ENCODE results near the gene ABCC1.
"Not testable (repeated sequence)": the region's sequence is repeated elsewhere in the genome, so short reads cannot be mapped to it uniquely, and the experiment has no call there.

ABCC1 gene

DNA sequence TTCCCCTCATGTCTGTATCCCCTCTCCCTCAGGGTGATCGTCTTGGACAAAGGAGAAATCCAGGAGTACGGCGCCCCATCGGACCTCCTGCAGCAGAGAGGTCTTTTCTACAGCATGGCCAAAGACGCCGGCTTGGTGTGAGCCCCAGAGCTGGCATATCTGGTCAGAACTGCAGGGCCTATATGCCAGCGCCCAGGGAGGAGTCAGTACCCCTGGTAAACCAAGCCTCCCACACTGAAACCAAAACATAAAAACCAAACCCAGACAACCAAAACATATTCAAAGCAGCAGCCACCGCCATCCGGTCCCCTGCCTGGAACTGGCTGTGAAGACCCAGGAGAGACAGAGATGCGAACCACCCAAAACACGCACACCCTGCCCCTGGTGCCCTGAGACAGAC lies 191.7 kb downstream of the ABCC1 start:
- DNase-seq (ENCODE audit: low read depth in 2 of 2), result no peak

DNA sequence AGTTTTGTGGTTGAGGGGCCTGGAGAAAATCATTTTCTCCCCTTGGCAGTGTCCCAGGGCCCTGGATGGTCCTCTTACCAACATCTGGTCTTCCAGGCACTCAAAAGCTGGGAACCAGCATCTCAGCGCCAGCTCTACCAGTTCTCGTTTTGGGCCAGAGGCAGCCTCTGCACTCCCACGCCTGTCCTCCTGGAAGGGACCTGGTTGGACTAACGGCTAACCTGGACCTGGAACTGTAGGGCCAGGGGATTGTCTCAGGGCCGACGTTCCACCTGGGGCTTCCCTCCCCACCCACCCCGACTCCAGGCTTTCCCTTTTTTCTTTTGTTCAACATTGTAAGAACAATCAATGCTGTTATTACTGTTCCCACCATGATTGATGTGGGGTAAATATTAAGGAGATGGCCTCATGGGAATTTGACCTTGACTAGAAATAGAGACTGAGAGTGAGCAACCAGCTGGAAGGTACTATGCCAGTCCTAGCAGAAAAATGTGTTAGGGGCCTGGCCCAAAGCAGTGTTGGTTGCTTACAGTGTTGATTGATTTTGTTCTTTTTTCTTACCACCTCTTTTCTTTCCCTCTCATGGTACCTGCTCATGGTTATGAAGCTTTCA lies 192.5 kb downstream of the ABCC1 start:
- DNase-seq (ENCODE audit: low read depth in 2 of 2), result no peak

- no peak for DNase-seq (ENCODE audit: low read depth in 2 of 2)
These were observed 193.8 kb downstream of the ABCC1 start for GRCh38 chr16:16143038-16143763.

DNA sequence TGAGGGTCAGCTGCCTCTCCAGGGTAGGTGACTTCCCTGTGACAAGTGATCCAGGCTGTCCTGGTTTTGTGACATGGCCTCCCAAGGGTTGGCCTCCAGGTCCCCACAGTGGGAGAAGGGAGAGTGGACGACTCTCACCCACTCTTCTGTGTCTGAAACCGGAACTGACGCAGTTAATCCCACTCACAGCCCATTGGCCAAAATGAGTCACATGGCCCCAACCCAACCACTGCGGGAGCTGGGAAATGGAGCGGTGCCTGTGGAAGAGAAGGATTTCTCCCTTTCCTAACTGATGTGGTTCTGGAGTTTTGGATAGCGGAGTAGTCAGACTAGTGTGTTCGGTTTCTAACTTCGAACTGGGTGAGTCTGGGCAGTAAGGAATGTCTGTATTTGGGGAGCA lies 194.5 kb downstream of the ABCC1 start:
- DNase-seq (ENCODE audit: low read depth in 2 of 2), result no peak

- no peak for DNase-seq (ENCODE audit: low read depth in 2 of 2)
These were observed 195.0 kb downstream of the ABCC1 start for GRCh38 chr16:16144416-16144815.

DNA sequence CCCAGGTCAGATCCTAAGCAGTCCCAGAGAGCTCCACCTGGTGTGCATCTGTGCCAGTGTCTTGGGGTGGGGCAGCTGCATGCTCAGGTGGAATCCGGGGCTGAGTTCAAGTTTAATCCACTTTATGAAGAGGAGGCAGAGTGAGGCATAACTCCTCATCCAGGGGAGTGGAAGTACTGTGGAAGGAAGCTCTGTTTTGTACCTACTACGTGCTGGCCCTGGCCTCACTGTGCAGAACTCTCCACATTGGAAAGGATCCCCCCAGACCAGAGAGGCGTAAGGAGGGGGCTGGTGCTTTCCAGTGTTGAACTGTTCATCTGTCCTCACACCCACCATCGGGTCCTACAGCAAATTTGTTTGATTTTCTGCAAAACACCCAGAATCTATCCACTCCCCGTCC lies 195.9 kb downstream of the ABCC1 start:
- DNase-seq (ENCODE audit: low read depth in 2 of 2), result no peak

- no peak for DNase-seq (ENCODE audit: low read depth in 2 of 2)
These were observed 197.2 kb downstream of the ABCC1 start for GRCh38 chr16:16146380-16147315.

GRCh38 chr16:16147316-16147999 lies 198.0 kb downstream of the ABCC1 start:
- no peak for DNase-seq (ENCODE audit: low read depth in 2 of 2)

DNA sequence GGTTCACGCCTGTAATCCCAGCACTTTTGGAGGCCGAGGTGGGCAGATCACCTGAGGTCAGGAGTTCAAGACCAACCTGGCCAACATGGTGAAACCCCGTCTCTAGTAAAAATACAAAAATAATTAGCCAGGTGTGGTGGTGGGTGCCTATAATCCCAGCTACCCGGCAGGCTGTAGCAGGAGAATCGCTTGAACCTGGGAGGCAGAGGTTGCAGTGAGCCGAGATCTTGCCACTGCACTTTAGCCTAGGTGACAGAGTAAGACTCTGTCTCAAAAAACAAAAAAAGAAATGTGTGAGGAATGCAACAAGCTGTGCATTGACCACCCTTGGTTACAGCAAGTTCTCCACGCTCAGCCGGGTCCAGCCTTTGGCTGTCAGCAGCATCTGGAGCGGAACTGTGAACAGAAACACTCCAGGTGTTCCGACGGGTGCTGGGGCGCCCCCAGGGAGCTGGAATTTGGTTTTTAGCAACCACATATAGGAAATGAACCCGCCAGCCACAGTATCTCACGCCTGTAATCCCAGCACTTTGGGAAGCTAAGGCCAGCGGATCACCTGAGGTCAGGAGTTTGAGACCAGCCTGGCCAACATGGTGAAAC lies 198.7 kb downstream of the ABCC1 start:
- not testable (repeated sequence) for DNase-seq (ENCODE audit: low read depth in 2 of 2)

GRCh38 chr16:16148755-16149154 lies 199.3 kb downstream of the ABCC1 start:
- DNase-seq (ENCODE audit: low read depth in 2 of 2), result no peak

DNA sequence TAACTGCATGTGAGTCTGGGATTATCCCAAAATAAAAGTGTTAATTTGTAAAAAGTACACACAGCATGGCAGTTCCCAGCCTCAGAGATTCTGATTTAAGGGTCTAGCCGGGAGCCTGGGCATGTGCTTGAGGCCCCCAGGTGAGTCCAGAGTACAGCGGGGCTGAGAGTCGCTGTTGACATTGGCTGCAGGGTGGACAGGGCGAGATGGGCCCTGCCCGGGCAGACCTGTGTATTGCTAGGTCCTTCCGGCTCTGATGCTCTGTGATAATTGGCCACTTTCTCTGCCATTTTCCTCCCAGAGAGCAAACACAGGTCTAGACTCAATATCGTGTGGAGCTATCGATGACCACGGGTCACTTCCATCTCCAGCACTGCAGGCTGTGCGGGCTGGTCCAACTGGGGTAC lies 200.3 kb downstream of the ABCC1 start:
- DNase-seq (ENCODE audit: low read depth in 2 of 2), result no peak

- no peak for DNase-seq (ENCODE audit: low read depth in 2 of 2)
These were observed 200.9 kb downstream of the ABCC1 start for GRCh38 chr16:16150117-16150877.

GRCh38 chr16:16150878-16151152 lies 201.4 kb downstream of the ABCC1 start:
- no peak for DNase-seq (ENCODE audit: low read depth in 2 of 2)

- DNase-seq (ENCODE audit: low read depth in 2 of 2), result no peak
These were observed 201.9 kb downstream of the ABCC1 start for GRCh38 chr16:16151315-16151714.

DNA sequence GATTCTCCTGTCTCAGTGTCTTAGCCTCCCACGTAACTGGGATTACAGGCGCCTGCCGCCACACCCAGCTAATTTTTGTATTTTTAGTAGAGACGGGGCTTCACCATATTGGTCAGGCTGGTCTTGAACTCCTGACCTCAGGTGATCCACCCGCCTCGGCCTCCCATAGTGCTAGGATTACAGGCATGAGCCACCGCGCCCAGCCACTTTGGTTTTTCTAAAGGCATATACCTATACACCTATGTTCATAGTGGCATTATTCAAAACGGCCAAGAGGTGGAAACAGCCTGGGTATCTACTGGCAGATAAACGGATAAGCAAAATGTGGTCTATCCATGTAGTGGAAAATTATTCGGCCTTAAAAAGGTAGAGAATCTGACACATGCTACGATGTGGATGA lies 203.6 kb downstream of the ABCC1 start:
- DNase-seq (ENCODE audit: low read depth in 2 of 2), result not testable (repeated sequence)

DNA sequence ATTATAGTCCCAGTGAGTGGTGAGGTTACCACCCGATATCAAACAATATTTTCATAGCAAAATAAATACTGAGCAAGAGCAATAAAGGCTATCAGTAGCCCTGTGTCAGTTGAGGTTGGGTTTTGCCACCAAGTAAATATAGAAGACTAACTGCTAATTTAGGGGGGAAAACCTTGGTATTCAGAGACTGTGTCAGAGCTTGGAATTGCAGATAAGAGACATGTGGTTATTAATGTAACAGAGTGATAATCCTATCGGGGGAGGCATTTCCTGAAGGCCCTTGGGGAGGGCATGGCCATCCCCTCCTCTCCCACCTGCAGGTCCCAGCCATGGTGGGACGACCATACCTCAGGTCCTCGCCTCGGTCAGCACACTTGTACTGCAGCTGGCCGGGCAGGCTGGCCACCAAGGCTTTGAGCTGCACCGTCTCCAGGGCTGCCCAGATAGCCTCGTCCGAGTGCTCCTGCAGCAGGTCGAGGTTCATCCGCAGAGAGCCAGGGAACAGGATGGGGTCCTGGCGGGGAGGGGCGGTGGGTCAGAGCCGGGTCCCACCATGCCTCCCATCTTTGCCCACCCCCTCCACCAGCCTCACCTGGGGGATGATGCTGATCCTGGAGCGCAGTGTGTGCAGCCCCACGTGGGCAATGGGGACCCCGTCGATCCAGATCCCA lies 205.0 kb downstream of the ABCC1 start:
- no peak for DNase-seq (ENCODE audit: low read depth in 2 of 2)

- no peak for DNase-seq (ENCODE audit: low read depth in 2 of 2)
These were observed 205.8 kb downstream of the ABCC1 start for GRCh38 chr16:16155234-16155633.

- no peak for DNase-seq (ENCODE audit: low read depth in 2 of 2)
These were observed 207.8 kb downstream of the ABCC1 start for GRCh38 chr16:16157166-16157565.

GRCh38 chr16:16158082-16158658 lies 208.8 kb downstream of the ABCC1 start:
- DNase-seq (ENCODE audit: low read depth in 2 of 2), result no peak

- no peak for DNase-seq (ENCODE audit: low read depth in 2 of 2)
These were observed 209.4 kb downstream of the ABCC1 start for GRCh38 chr16:16158741-16159374.
